GM12878 (cell line): ENCODE measurements around the gene TECR. TPM values are rescaled to one million over a fixed set of nuclear protein-coding genes. Genes with fewer than 3 reads are reported as not detected.

Experiments used
- BMI1 ChIP-seq: fragments of 450-650 bp; IDR thresholded peaks from 2 replicates; pipeline ENCODE4 v1.6.1; 2016; ENCODE audit warnings: mild to moderate bottlenecking, moderate library complexity, borderline replicate concordance
- BRCA1 ChIP-seq: IDR thresholded peaks from 2 replicates; pipeline ENCODE4 v1.6.1; 2011; ENCODE audit warnings: low read depth, low read length, improper control_type of control experiment
- CBX3 ChIP-seq: fragments of 200-600 bp; sonication (generic); IDR thresholded peaks from 2 replicates; pipeline ENCODE4 v1.6.1; 2016; ENCODE audit warnings: low read depth, borderline replicate concordance
- CHD4 ChIP-seq: fragments of 200-600 bp; sonication (generic); IDR thresholded peaks from 2 replicates; pipeline ENCODE4 v1.6.1; 2016; ENCODE audit warnings: mild to moderate bottlenecking
- CREB1 ChIP-seq: IDR thresholded peaks from 2 replicates; pipeline ENCODE4 v1.6.1; 2012; ENCODE audit warnings: low read depth, mild to moderate bottlenecking, inconsistent platforms
- CREM ChIP-seq: IDR thresholded peaks from 2 replicates; pipeline ENCODE4 v1.6.1; 2014; ENCODE audit warnings: antibody characterized with exemption, low read depth
- DPF2 ChIP-seq: fragments of 450-650 bp; IDR thresholded peaks from 2 replicates; pipeline ENCODE4 v1.6.1; 2017; ENCODE audit warnings: mild to moderate bottlenecking
- E2F4 ChIP-seq: IDR thresholded peaks from 2 replicates; pipeline ENCODE4 v1.6.1; 2012; ENCODE audit warnings: low read depth, low read length, improper control_type of control experiment
- EGR1 ChIP-seq, 2 experiments: IDR thresholded peaks; 1 replicate in 1 of 2; 2 replicates in 1 of 2; pipeline ENCODE4 v1.6.1; 2011 to 2012; ENCODE audit warnings: low read depth in 2 of 2, low read length in 2 of 2, borderline replicate concordance in 1 of 2, mild to moderate bottlenecking in 1 of 2, moderate library complexity in 1 of 2
- FOXM1 ChIP-seq: IDR thresholded peaks from 2 replicates; pipeline ENCODE4 v1.6.1; 2012; ENCODE audit warnings: low read depth, mild to moderate bottlenecking, inconsistent platforms, low read length, moderate library complexity
- IRF4 ChIP-seq: IDR thresholded peaks from 2 replicates; pipeline ENCODE4 v1.6.1; 2011; ENCODE audit warnings: low read depth, low read length
- IRF5 ChIP-seq: fragments of 450-650 bp; IDR thresholded peaks from 2 replicates; pipeline ENCODE4 v1.6.1; 2017; ENCODE audit warnings: borderline replicate concordance
- MXI1 ChIP-seq: fragments of 150-350 bp; IDR thresholded peaks from 2 replicates; pipeline ENCODE4 v1.6.1; 2011; ENCODE audit warnings: low read depth, mild to moderate bottlenecking, inconsistent platforms, low read length, improper control_type of control experiment
- NKRF ChIP-seq: fragments of 450-650 bp; conservative IDR thresholded peaks from 2 replicates; pipeline ENCODE4 v1.6.1; 2017; ENCODE audit warnings: mild to moderate bottlenecking, moderate library complexity
- PAX5 ChIP-seq: IDR thresholded peaks from 2 replicates; pipeline ENCODE4 v1.6.1; 2011; ENCODE audit warnings: low read depth, low read length, borderline replicate concordance
- PBX3 ChIP-seq: IDR thresholded peaks from 2 replicates; pipeline ENCODE4 v1.6.1; 2011; ENCODE audit warnings: mild to moderate bottlenecking, low read depth, low read length, moderate library complexity; ENCODE audit not compliant: insufficient replicate concordance
- POU2F2 ChIP-seq: IDR thresholded peaks from 3 replicates; pipeline ENCODE4 v1.6.1; 2011; ENCODE audit warnings: low read depth, mild to moderate bottlenecking, low read length, borderline replicate concordance
- RB1 ChIP-seq: fragments of 450-650 bp; formaldehyde crosslinking; IDR thresholded peaks from 2 replicates; pipeline ENCODE4 v1.6.1; 2017; ENCODE audit warnings: mild to moderate bottlenecking, borderline replicate concordance
- SIN3A ChIP-seq: IDR thresholded peaks from 2 replicates; pipeline ENCODE4 v1.6.1; 2012; ENCODE audit warnings: low read depth, low read length, improper control_type of control experiment
- SMC3 ChIP-seq: IDR thresholded peaks from 2 replicates; pipeline ENCODE4 v1.6.1; 2011; ENCODE audit warnings: low read length, improper control_type of control experiment, borderline replicate concordance
- STAT3 ChIP-seq: IDR thresholded peaks from 2 replicates; pipeline ENCODE4 v1.6.1; 2011; ENCODE audit warnings: low read depth, low read length, improper control_type of control experiment
- TCF3 ChIP-seq: IDR thresholded peaks from 2 replicates; pipeline ENCODE4 v1.6.1; 2012; ENCODE audit warnings: low read depth, mild to moderate bottlenecking, low read length, borderline replicate concordance; ENCODE audit not compliant: insufficient read depth
- ZNF207 ChIP-seq: fragments of 450-650 bp; IDR thresholded peaks from 2 replicates; pipeline ENCODE4 v1.6.1; 2014; ENCODE audit warnings: antibody characterized with exemption, mild to moderate bottlenecking, borderline replicate concordance
- ZNF24 ChIP-seq: fragments of 450-650 bp; IDR thresholded peaks from 2 replicates; pipeline ENCODE4 v1.6.1; 2017; ENCODE audit warnings: antibody characterized with exemption, mild to moderate bottlenecking
- ZNF622 ChIP-seq: fragments of 450-650 bp; IDR thresholded peaks from 2 replicates; pipeline ENCODE4 v1.6.1; 2017; ENCODE audit warnings: mild to moderate bottlenecking, inconsistent platforms
- ZSCAN29 ChIP-seq: fragments of 450-650 bp; IDR thresholded peaks from 2 replicates; pipeline ENCODE4 v1.6.1; 2017; ENCODE audit warnings: mild to moderate bottlenecking, moderate library complexity
- polyA plus RNA-seq, 11 experiments: library from polyadenylated mRNA; depleted of rRNA in 4 of 11; unstranded in 6 of 11; stranded (reverse) in 5 of 11; fragments of >200 nt; fragmentation: Nextera tagmentation in 4 of 11; fragmentation: Illumina TruSeq in 1 of 11; extraction: Ambion mirVana in 4 of 11; extraction: Trizol in 1 of 11; gene quantifications; 1 replicate in 1 of 11; 2 replicates in 10 of 11; pipeline versions ENCODE4 v1.2.1 to v1.2.3, GENCODE V29; 2011 to 2016; ENCODE audit warnings: inconsistent platforms in 2 of 11, missing spikeins in 2 of 11, low read depth in 1 of 11
- total RNA-seq, 4 experiments: library from RNA; depleted of rRNA in 3 of 4; stranded (reverse); fragments of >200 nt in 3 of 4; fragmentation: Illumina TruSeq in 1 of 4; extraction: Trizol in 1 of 4; gene quantifications; 2 replicates each; pipeline versions ENCODE4 v1.2.1 to v1.2.3, GENCODE V29; 2013 to 2021

TECR gene
- total and polyA plus RNA-seq, 10 of the 15 experiments (the other 5 are each of a cell fraction or from before 2014, with no cell fraction given), result 9.6 to 157 (median 64.2) TPM

GRCh38 chr19:14529254-14530004 is at the start of gene TECR (continued):
- TF ChIP-seq IRF5, result no peak
- peak; percentile 99 for TF ChIP-seq PBX3
- peak; percentile 30; the same call in 1 of the 2 replicates for TF ChIP-seq CREM
- peak in 1 of 2 experiments; percentile 94; a peak in 2 of 3 replicates for TF ChIP-seq EGR1 (IDR thresholded peaks at IDR 0.05; ENCODE audit: borderline replicate concordance in 1 of 2, low read depth in 2 of 2, low read length in 2 of 2)
- TF ChIP-seq SMC3, result no peak
- TF ChIP-seq CREB1, result peak; percentile 67
- no peak for TF ChIP-seq ZNF622
- peak; percentile 78; the same call in 2 of the 3 replicates for TF ChIP-seq POU2F2
- TF ChIP-seq E2F4, result no peak
- peak; percentile 75 for TF ChIP-seq NKRF
- peak; percentile 88 for TF ChIP-seq MXI1
- TF ChIP-seq SIN3A, result no peak
- no peak for TF ChIP-seq ZNF24
- no peak for TF ChIP-seq STAT3
- peak; percentile 73; the same call in 1 of the 2 replicates for TF ChIP-seq ZNF207
- no peak for TF ChIP-seq ZSCAN29
- no peak for TF ChIP-seq CHD4
- TF ChIP-seq CBX3, result no peak
- TF ChIP-seq FOXM1, result no peak
- TF ChIP-seq DPF2, result peak; percentile 98; the same call in 1 of the 2 replicates
- TF ChIP-seq IRF4, result no peak
- TF ChIP-seq RB1, result peak; percentile 79; the same call in 1 of the 2 replicates
- TF ChIP-seq BRCA1, result no peak
- TF ChIP-seq PAX5, result no peak; the same call in 1 of the 2 replicates
- TF ChIP-seq BMI1, result peak; percentile 85; the same call in 1 of the 2 replicates
- no peak for TF ChIP-seq TCF3
